ENCODE measurements around the gene ITGB7.

- no peak for TF ChIP-seq REST (IDR thresholded peaks at IDR 0.05; ENCODE audit: insufficient read depth in 1 of 2, low read depth in 2 of 2, low read length in 2 of 2)
- no peak for TF ChIP-seq POLR2AphosphoS5 (IDR thresholded peaks at IDR 0.05; ENCODE audit: low read depth, low read length)
- no peak for TF ChIP-seq SIN3A (IDR thresholded peaks at IDR 0.05; ENCODE audit: borderline replicate concordance, insufficient read depth, low read length)
- no peak for TF ChIP-seq TAF1 (IDR thresholded peaks at IDR 0.05; ENCODE audit: borderline replicate concordance, insufficient read depth, low read length)
- TF ChIP-seq FOXP2 (optimal IDR thresholded peaks at IDR 0.05; ENCODE audit: borderline replicate concordance, extremely low read depth, extremely low read length, insufficient read depth), result no peak
Observed at GRCh38 chr12:53233671-53234121, 26.6 kb upstream of the ITGB7 start.

Measured in PFSK-1 (cell line).